ENCODE results near the gene PEAR1. TPM values are rescaled to one million over a fixed set of nuclear protein-coding genes. Genes with fewer than 3 reads are reported as not detected.

The PEAR1 gene
- total and polyA plus RNA-seq, 2 of the 4 experiments (the other 2 are of a cell fraction): 2.0 to 44.4 TPM

GRCh38 chr1:156894711-156895454 is 1.4 kb downstream of the PEAR1 start:
- peak overlapping the region; percentile 46 for H3K27ac ChIP-seq (ENCODE audit: insufficient read depth, low read length)
- POLR2A ChIA-PET (ENCODE audit: unreplicated experiment): interaction anchor here (1.2 kb wide), 1 partner anchor 166 kb away, joined by 3 read pairs; the partner anchor contains the start of genes ISG20L2 and METTL25B
- WGBS, 2 experiments (ENCODE audit: extremely low coverage in 2 of 2, insufficient read length in 1 of 2): no CpG with 5 or more reads among the region's 12 CpGs
- TF ChIP-seq POLR2A (IDR thresholded peaks at IDR 0.05; ENCODE audit: low read depth, low read length) (no peak), BHLHE40 (IDR thresholded peaks at IDR 0.05; ENCODE audit: low read depth, low read length) (no peak), MXI1 (IDR thresholded peaks at IDR 0.05; ENCODE audit: borderline replicate concordance, low read depth, low read length) (no peak), ELK1 (IDR thresholded peaks at IDR 0.05; ENCODE audit: borderline replicate concordance, low read depth, low read length) (no peak), CEBPB (IDR thresholded peaks at IDR 0.05; ENCODE audit: low read depth, low read length) (no peak), FOS (IDR thresholded peaks at IDR 0.05; ENCODE audit: low read depth, low read length) (no peak), NFE2L2 (IDR thresholded peaks at IDR 0.05; ENCODE audit: low read depth, low read length) (no peak), RAD21 (IDR thresholded peaks at IDR 0.05; ENCODE audit: low read length) (no peak), CTCF (conservative IDR thresholded peaks at IDR 0.05; ENCODE audit: low read depth, low read length) (no peak), CHD1 (IDR thresholded peaks at IDR 0.05; ENCODE audit: low read depth, low read length) (no peak), RFX5 (IDR thresholded peaks at IDR 0.05; ENCODE audit: low read depth, low read length) (no peak), SMC3 (IDR thresholded peaks at IDR 0.05; ENCODE audit: low read depth, low read length) (no peak), RCOR1 (IDR thresholded peaks at IDR 0.05; ENCODE audit: insufficient replicate concordance, low read length) (no peak), MAFK (IDR thresholded peaks at IDR 0.05; ENCODE audit: low read depth, low read length) (no peak)

More at GRCh38 chr1:156894711-156895454, 1.4 kb downstream of the PEAR1 start:
- peaks cover 24% of the 10 kb centered on the region for H3K9me1 ChIP-seq (ENCODE audit: insufficient read depth, low read length)
- H3K14ac ChIP-seq (replicated peaks; ENCODE audit: low read depth, low read length): peak overlapping the region; percentile 74
- peak overlapping the region; percentile 96 for H2AK9ac ChIP-seq (replicated peaks; ENCODE audit: low read depth, low read length, poor library complexity)
- H3K56ac ChIP-seq (ENCODE audit: extremely low read depth, insufficient read depth, low read length): peak overlapping the region; percentile 34; the same call in 1 of the 2 replicates
- H3K9me3 ChIP-seq (ENCODE audit: control insufficient read depth, insufficient read depth, low read length): no peaks in the 10 kb centered on the region
- CTCF ChIA-PET: no interaction called here
- H2BK15ac ChIP-seq (ENCODE audit: low read depth, low read length): peak overlapping the region; percentile 47; the same call in 2 of the 3 replicates
- peak overlapping the region; percentile 41 for H2AK5ac ChIP-seq (ENCODE audit: low read depth, low read length)
- H2BK20ac ChIP-seq (ENCODE audit: low read depth, low read length): peak overlapping the region; percentile 67
- H3K4me2 ChIP-seq (ENCODE audit: low read depth, low read length): peak overlapping the region; percentile 90
- H3K79me1 ChIP-seq (ENCODE audit: low read depth in 1 of 2, low read length in 2 of 2): peaks cover 19 to 62% of the 10 kb centered on the region in 2 experiments
- no TSS peak for BruUV-seq (replicated peaks)
- peak overlapping the region; percentile 26 for H3K23ac ChIP-seq (ENCODE audit: low read depth, low read length)
- ATAC-seq (ENCODE audit: low read depth): no peak
- H2BK5ac ChIP-seq (ENCODE audit: low read depth, low read length, poor library complexity, severe bottlenecking): peak overlapping the region; percentile 92
- H4K5ac ChIP-seq (ENCODE audit: low read depth, low read length): peak overlapping the region; percentile 59
- peak overlapping the region; percentile 62 to 68 for H4K8ac ChIP-seq (ENCODE audit: low read depth in 2 of 2, low read length in 2 of 2)
- dilution Hi-C loops (cut with HindIII; ENCODE audit: low sequenced_read_pairs, unreplicated experiment): no loop called here
- in situ Hi-C loops (cut with MboI; ENCODE audit: low sequenced_read_pairs): loop anchor here (5.0 kb wide), 1 partner anchor 32 kb away; no protein-coding TSS in a partner anchor
- peak overlapping the region; percentile 65; the same call in 1 of the 2 replicates for H3K18ac ChIP-seq (ENCODE audit: low read depth, low read length)
- H3K9ac ChIP-seq (ENCODE audit: low read depth, low read length): peak overlapping the region; percentile 77; the same call in 1 of the 2 replicates
- H3K4me1 ChIP-seq (ENCODE audit: control insufficient read depth, insufficient read depth, low read length): peaks cover 39% of the 10 kb centered on the region
- no peaks in the 10 kb centered on the region; the same call in 1 of the 2 replicates for H3K27me3 ChIP-seq (ENCODE audit: control insufficient read depth, insufficient read depth, low read length)
- H2BK120ac ChIP-seq (ENCODE audit: low read depth, low read length): peak overlapping the region; percentile 88
- peak; percentile 30 for DNase-seq
- peak overlapping the region; percentile 76 for H3K4ac ChIP-seq (ENCODE audit: low read depth, low read length)
- H3K36me3 ChIP-seq (ENCODE audit: control insufficient read depth, insufficient read depth, low read length): no peaks in the 10 kb centered on the region
- intact Hi-C loops (cut with micrococcal nuclease): no loop called here
- H4K20me1 ChIP-seq (ENCODE audit: insufficient read depth, low read length): peaks cover 2% of the 10 kb centered on the region; the same call in 1 of the 2 replicates
- no peak overlapping the region for H3K4me3 ChIP-seq (ENCODE audit: insufficient read depth, low read depth, low read length)
- H2AFZ ChIP-seq (replicated peaks; ENCODE audit: low read length, poor library complexity): peak overlapping the region; percentile 70
- H4K91ac ChIP-seq (ENCODE audit: insufficient read depth, low read depth, low read length): peak overlapping the region; percentile 87

All from IMR-90 (cell line).